ENCODE results near the gene EFNA5.

Gene EFNA5

GRCh38 chr5:107636555-107636954, 34.2 kb downstream of the EFNA5 start:
- no peak for DNase-seq

GRCh38 chr5:107636068-107636467, 34.7 kb downstream of the EFNA5 start:
- no peak for DNase-seq

GRCh38 chr5:107634981-107635848, 35.5 kb downstream of the EFNA5 start:
- no peak for DNase-seq

GRCh38 chr5:107633171-107633901, 37.4 kb downstream of the EFNA5 start:
- DNase-seq: no peak

GRCh38 chr5:107631805-107632362, 38.9 kb downstream of the EFNA5 start:
- no peak for DNase-seq

GRCh38 chr5:107630184-107630583, 40.6 kb downstream of the EFNA5 start:
- no peak for DNase-seq

GRCh38 chr5:107624235-107624634, 46.5 kb downstream of the EFNA5 start:
- no peak for DNase-seq

- no peak for DNase-seq
Observed at GRCh38 chr5:107621089-107621488, 49.6 kb downstream of the EFNA5 start.

- DNase-seq: no peak
Observed at GRCh38 chr5:107619781-107620180, 51.0 kb downstream of the EFNA5 start.

GRCh38 chr5:107618242-107618641, 52.5 kb downstream of the EFNA5 start:
- DNase-seq: no peak

GRCh38 chr5:107617052-107617451, 53.7 kb downstream of the EFNA5 start:
- no peak for DNase-seq

- no peak for DNase-seq
Observed at GRCh38 chr5:107616213-107616612, 54.5 kb downstream of the EFNA5 start.

- DNase-seq: no peak
Observed at GRCh38 chr5:107615299-107615817, 55.4 kb downstream of the EFNA5 start.

GRCh38 chr5:107612541-107612940, 58.2 kb downstream of the EFNA5 start:
- DNase-seq: no peak

- DNase-seq: no peak
Observed at GRCh38 chr5:107610798-107611197, 59.9 kb downstream of the EFNA5 start.

- no peak for DNase-seq
Observed at GRCh38 chr5:107607671-107608345, 62.9 kb downstream of the EFNA5 start.

GRCh38 chr5:107607196-107607595, 63.5 kb downstream of the EFNA5 start:
- DNase-seq: no peak

GRCh38 chr5:107605596-107606125, 65.1 kb downstream of the EFNA5 start:
- DNase-seq: no peak

- no peak for DNase-seq
Observed at GRCh38 chr5:107604990-107605389, 65.7 kb downstream of the EFNA5 start.

- DNase-seq: no peak
Observed at GRCh38 chr5:107604146-107604910, 66.4 kb downstream of the EFNA5 start.

GRCh38 chr5:107603349-107603748, 67.4 kb downstream of the EFNA5 start:
- DNase-seq: no peak

GRCh38 chr5:107602896-107603295, 67.8 kb downstream of the EFNA5 start:
- DNase-seq: no peak

Data from hippocampal formation (tissue), 2 donors.